ENCODE data around the gene ARPC5L. TPM values are rescaled to one million over a fixed set of nuclear protein-coding genes. Genes with fewer than 3 reads are reported as not detected.

The ARPC5L gene
- total and polyA plus RNA-seq, 2 experiments from 2014 or later, result 44.0 to 84.4 TPM

- no peak for TF ChIP-seq CTCF (IDR thresholded peaks at IDR 0.05; ENCODE audit: poor library complexity)
- no peak for TF ChIP-seq EZH2phosphoT487 (IDR thresholded peaks at IDR 0.05; ENCODE audit: low read depth, severe bottlenecking, unreplicated experiment)
- no peak for TF ChIP-seq EZH2 (IDR thresholded peaks at IDR 0.05; ENCODE audit: borderline replicate concordance)
- H4K20me1 ChIP-seq (ENCODE audit: insufficient read depth, poor library complexity, severe bottlenecking), result peaks cover 51% of the 10 kb centered on the region
- H3K36me3 ChIP-seq (replicated peaks; ENCODE audit: insufficient read depth, low read depth), result no peaks in the 10 kb centered on the region
These were observed 3.4 kb upstream of the ARPC5L start for GRCh38 chr9:124858330-124859046.

GRCh38 chr9:124859803-124860581, 1.9 kb upstream of the ARPC5L start:
- Histone ChIP-seq H3K4me2 (peak overlapping the region; percentile 99), H2AFZ (no peak overlapping the region), H3K9me2 (replicated peaks; ENCODE audit: insufficient read depth) (no peaks in the 10 kb centered on the region), H3K4me1 (ENCODE audit: insufficient read depth) (peaks cover 13% of the 10 kb centered on the region), H3K36me3 (replicated peaks; ENCODE audit: insufficient read depth, low read depth) (no peaks in the 10 kb centered on the region), H4K20me1 (ENCODE audit: insufficient read depth, poor library complexity, severe bottlenecking) (peaks cover 51% of the 10 kb centered on the region), H3K9me3 (ENCODE audit: low read depth) (no peaks in the 10 kb centered on the region), H3K79me2 (peaks cover 29% of the 10 kb centered on the region), H3K27ac (no peak overlapping the region), H3K4me3 (peak overlapping the region; percentile 90), H3K27me3 (no peaks in the 10 kb centered on the region)
- WGBS (ENCODE audit: low lambda C conversion rate, missing lambda C conversion rate), result 78% methylated on average over 10 of the region's 10 CpGs
- DNase-seq (ENCODE audit: low spot score), result no peak
- TF ChIP-seq EZH2 (IDR thresholded peaks at IDR 0.05; ENCODE audit: borderline replicate concordance), result no peak
- TF ChIP-seq EZH2phosphoT487 (IDR thresholded peaks at IDR 0.05; ENCODE audit: low read depth, severe bottlenecking, unreplicated experiment), result no peak
- no peak for TF ChIP-seq CTCF (IDR thresholded peaks at IDR 0.05; ENCODE audit: poor library complexity)

More at GRCh38 chr9:124858330-124859046, 3.4 kb upstream of the ARPC5L start:
- Histone ChIP-seq H3K27me3 (no peaks in the 10 kb centered on the region), H3K4me1 (ENCODE audit: insufficient read depth) (peaks cover 13% of the 10 kb centered on the region), H2AFZ (no peak overlapping the region), H3K79me2 (peaks cover 29% of the 10 kb centered on the region), H3K27ac (no peak overlapping the region), H3K9me2 (replicated peaks; ENCODE audit: insufficient read depth) (no peaks in the 10 kb centered on the region), H3K4me3 (no peak overlapping the region), H3K4me2 (no peak overlapping the region), H3K9me3 (ENCODE audit: low read depth) (no peaks in the 10 kb centered on the region)
- WGBS (ENCODE audit: low lambda C conversion rate, missing lambda C conversion rate), result 93% methylated on average over 9 of the region's 9 CpGs
- DNase-seq (ENCODE audit: low spot score), result no peak

GRCh38 chr9:124860582-124861341, 1.2 kb upstream of the ARPC5L start:
- H3K36me3 ChIP-seq (replicated peaks; ENCODE audit: insufficient read depth, low read depth), result no peaks in the 10 kb centered on the region
- H3K27me3 ChIP-seq, result no peaks in the 10 kb centered on the region
- TF ChIP-seq EZH2phosphoT487 (IDR thresholded peaks at IDR 0.05; ENCODE audit: low read depth, severe bottlenecking, unreplicated experiment) (no peak), CTCF (IDR thresholded peaks at IDR 0.05; ENCODE audit: poor library complexity) (no peak), EZH2 (IDR thresholded peaks at IDR 0.05; ENCODE audit: borderline replicate concordance) (no peak)
- H3K27ac ChIP-seq, result peak overlapping the region; percentile 96
- peak overlapping the region; percentile 90 for H3K4me3 ChIP-seq
- WGBS (ENCODE audit: low lambda C conversion rate, missing lambda C conversion rate), result 8% methylated on average over 12 of the region's 12 CpGs
- H3K4me1 ChIP-seq (ENCODE audit: insufficient read depth), result peaks cover 13% of the 10 kb centered on the region
- peak overlapping the region; percentile 99 for H3K4me2 ChIP-seq
- no peaks in the 10 kb centered on the region for H3K9me3 ChIP-seq (ENCODE audit: low read depth)
- DNase-seq (ENCODE audit: low spot score), result no peak
- peaks cover 51% of the 10 kb centered on the region for H4K20me1 ChIP-seq (ENCODE audit: insufficient read depth, poor library complexity, severe bottlenecking)
- no peaks in the 10 kb centered on the region for H3K9me2 ChIP-seq (replicated peaks; ENCODE audit: insufficient read depth)
- peaks cover 29% of the 10 kb centered on the region for H3K79me2 ChIP-seq
- no peak overlapping the region for H2AFZ ChIP-seq
